B cell (primary cell): ENCODE measurements around the gene ERBB4. TPM values are rescaled to one million over a fixed set of nuclear protein-coding genes. Genes with fewer than 3 reads are reported as not detected.

ENCODE experiments used
- ATAC-seq: fragments of 200-7000 bp; cut with Tn5 transposase; one replicate; pipeline ENCODE4 v1.10.0; 2021; ENCODE audit warnings: low read depth, mild to moderate bottlenecking, moderate number of reproducible peaks, moderate library complexity
- CTCF ChIA-PET: fragments of 350-600 bp; sonication (Branson Sonifier 250); formaldehyde crosslinking; loops from one replicate; lab custom pipeline; 2021; ENCODE audit warnings: antibody characterized with exemption, inconsistent platforms; lab: Charles Lee
- POLR2A ChIA-PET: fragments of 350-600 bp; sonication (Branson Sonifier 250); formaldehyde crosslinking; loops from one replicate; lab custom pipeline; 2021; ENCODE audit warnings: antibody characterized with exemption; lab: Charles Lee
- DNase-seq: peaks from one replicate; pipeline ENCODE4 v3.0.0; 2013
- H2AFZ ChIP-seq: 2 replicates; pipeline ENCODE4 v1.6.1; 2012; ENCODE audit warnings: mild to moderate bottlenecking, low read depth, low read length; ENCODE audit not compliant: insufficient read depth, poor library complexity, severe bottlenecking
- H3K27ac ChIP-seq, 2 donors: 1 replicate in 1 of 2; 2 replicates in 1 of 2; pipeline ENCODE4 v1.5.1; 2012 to 2013; ENCODE audit warnings: low read length in 2 of 2, mild to moderate bottlenecking in 2 of 2, moderate library complexity in 1 of 2
- H3K27me3 ChIP-seq, 4 experiments: fragments of 200-600 bp in 1 of 4; sonication (generic) in 1 of 4; replicated peaks in 1 of 4; 1 replicate in 2 of 4; 2 replicates in 2 of 4; pipeline versions ENCODE4 v1.6.1 to v1.7.0; 2013 to 2016; ENCODE audit warnings: low read length in 3 of 4, mild to moderate bottlenecking in 2 of 4, mixed read lengths in 1 of 4, moderate library complexity in 1 of 4; ENCODE audit not compliant: insufficient read depth in 4 of 4, control insufficient read depth in 3 of 4; ENCODE audit errors: control extremely low read depth in 1 of 4
- H3K36me3 ChIP-seq, 2 experiments: replicated peaks in 1 of 2; 1 replicate in 1 of 2; 2 replicates in 1 of 2; pipeline versions ENCODE4 v1.6.1 to v1.7.1; 2013; ENCODE audit warnings: low read length in 1 of 2; ENCODE audit not compliant: insufficient read depth in 2 of 2, control insufficient read depth in 1 of 2; ENCODE audit errors: control extremely low read depth in 1 of 2, extremely low read depth in 1 of 2
- H3K4me1 ChIP-seq, 2 donors: fragments of 200-600 bp in 1 of 2; sonication (generic) in 1 of 2; 1 replicate in 1 of 2; 2 replicates in 1 of 2; pipeline versions ENCODE4 v1.5.1 to v1.6.1; 2013 to 2017; ENCODE audit warnings: low read length in 2 of 2; ENCODE audit not compliant: control insufficient read depth in 2 of 2, insufficient read depth in 2 of 2
- H3K4me2 ChIP-seq: replicated peaks from 2 replicates; pipeline ENCODE3; 2012; ENCODE audit warnings: mild to moderate bottlenecking, low read depth, low read length; ENCODE audit not compliant: poor library complexity, severe bottlenecking
- H3K4me3 ChIP-seq, 5 experiments: fragments of 200-600 bp in 1 of 5; sonication (generic) in 1 of 5; 1 replicate in 3 of 5; 2 replicates in 2 of 5; pipeline versions ENCODE4 v1.5.1 to v1.7.0; 2011 to 2016; ENCODE audit warnings: low read length in 4 of 5, mild to moderate bottlenecking in 4 of 5, low read depth in 2 of 5, control low read depth in 1 of 5, moderate library complexity in 1 of 5; ENCODE audit not compliant: insufficient read depth in 1 of 5; ENCODE audit errors: control extremely low read depth in 1 of 5, extremely low read depth in 1 of 5
- H3K79me2 ChIP-seq: fragments of 200-600 bp; sonication (generic); one replicate; pipeline ENCODE4 v1.6.0; 2016; ENCODE audit warnings: low read length; ENCODE audit not compliant: control insufficient read depth, insufficient read depth
- H3K9ac ChIP-seq: fragments of 200-600 bp; sonication (generic); 2 replicates; pipeline ENCODE4 v1.6.1; 2017; ENCODE audit warnings: mild to moderate bottlenecking, low read length, moderate library complexity
- H3K9me3 ChIP-seq, 3 donors: one replicate each; pipeline versions ENCODE4 v1.6.1 to v1.7.1; 2013; ENCODE audit warnings: low read length in 2 of 3; ENCODE audit not compliant: control insufficient read depth in 2 of 3, insufficient read depth in 1 of 3; ENCODE audit errors: control extremely low read depth in 1 of 3
- H4K20me1 ChIP-seq: 2 replicates; pipeline ENCODE4 v1.6.0; 2012; ENCODE audit warnings: mild to moderate bottlenecking, low read length; ENCODE audit not compliant: insufficient read depth, control insufficient read depth, poor library complexity, severe bottlenecking
- H3K27ac Mint-ChIP-seq: one replicate; pipeline ENCODE4 v1.8.0; 2021; ENCODE audit warnings: mixed read lengths
- H3K27me3 Mint-ChIP-seq: one replicate; pipeline ENCODE4 v1.8.0; 2021; ENCODE audit warnings: mixed read lengths
- H3K4me1 Mint-ChIP-seq: one replicate; pipeline ENCODE4 v1.8.0; 2021; ENCODE audit warnings: mixed read lengths
- H3K4me3 Mint-ChIP-seq: one replicate; pipeline ENCODE4 v1.8.0; 2021; ENCODE audit warnings: mixed read lengths
- H3K9me3 Mint-ChIP-seq: one replicate; pipeline ENCODE4 v1.8.0; 2022; ENCODE audit warnings: mixed read lengths; ENCODE audit not compliant: insufficient read depth
- EZH2 ChIP-seq: IDR thresholded peaks from 2 replicates; pipeline ENCODE4 v1.6.1; 2012; ENCODE audit warnings: borderline replicate concordance, low read depth, mild to moderate bottlenecking, moderate library complexity, low read length; ENCODE audit not compliant: insufficient read depth, poor library complexity, severe bottlenecking
- WGBS: methylation state at CpG from one replicate; pipeline ENCODE4 v1.1.5; 2013; ENCODE audit warnings: missing lambda C conversion rate; ENCODE audit not compliant: insufficient coverage; 5-methylcytosine and 5-hydroxymethylcytosine counted together
- intact Hi-C: fragments of 100-400 bp; cut with micrococcal nuclease; formaldehyde crosslinking; loops from one replicate; pipeline ENCODE4 v1.10.0; 2022
- polyA plus RNA-seq: library from polyadenylated mRNA; depleted of rRNA; stranded (reverse); fragments of >200 nt; gene quantifications from 2 replicates; pipeline ENCODE4 v1.2.3, GENCODE V29; 2012
- total RNA-seq, 2 donors: library from RNA; stranded (reverse); fragments of 120-200 nt in 1 of 2; gene quantifications; 1 replicate in 1 of 2; 2 replicates in 1 of 2; pipeline versions ENCODE4 v1.2.3 to v1.2.4, GENCODE V29; 2013 to 2022
- TF ChIP-seq, protein P1 (sequence below): fragments of 200-600 bp; IDR thresholded peaks from one replicate; pipeline ENCODE4 v1.8.0; 2022; ENCODE audit warnings: antibody characterized with exemption, mild to moderate bottlenecking

The ERBB4 gene
- total and polyA plus RNA-seq, 2 donors (not counting 1 experiment from before 2014, with no cell fraction given) = not detected

- POLR2A ChIA-PET = no interaction called here
- intact Hi-C loops = no loop called here
- Mint-ChIP-seq H3K4me1 (no peaks in the 10 kb centered on the region), H3K27ac (no peak overlapping the region), H3K4me3 (no peak overlapping the region), H3K27me3 (no peaks in the 10 kb centered on the region), H3K9me3 (no peaks in the 10 kb centered on the region)
- no CpG with 5 or more reads among the region's 1 CpG for WGBS
- CTCF ChIA-PET = interaction anchor here (1.1 kb wide), 1 partner anchor 19 kb away, joined by 3 read pairs; no protein-coding TSS in a partner anchor
- Histone ChIP-seq H3K4me1 (no peaks in the 10 kb centered on the region), H3K4me3 (no peak overlapping the region), H3K4me2 (no peak overlapping the region), H4K20me1 (no peaks in the 10 kb centered on the region), H3K79me2 (no peaks in the 10 kb centered on the region), H3K9me3 (peaks cover 0 to 3% (median 0%) of the 10 kb centered on the region in 3 donors), H3K36me3 (no peaks in the 10 kb centered on the region), H3K9ac (no peak overlapping the region), H3K27me3 (no peaks in the 10 kb centered on the region), H2AFZ (no peak overlapping the region), H3K27ac (no peak overlapping the region)
- DNase-seq = no peak
- no peak for ATAC-seq
- TF ChIP-seq, protein P1, sequence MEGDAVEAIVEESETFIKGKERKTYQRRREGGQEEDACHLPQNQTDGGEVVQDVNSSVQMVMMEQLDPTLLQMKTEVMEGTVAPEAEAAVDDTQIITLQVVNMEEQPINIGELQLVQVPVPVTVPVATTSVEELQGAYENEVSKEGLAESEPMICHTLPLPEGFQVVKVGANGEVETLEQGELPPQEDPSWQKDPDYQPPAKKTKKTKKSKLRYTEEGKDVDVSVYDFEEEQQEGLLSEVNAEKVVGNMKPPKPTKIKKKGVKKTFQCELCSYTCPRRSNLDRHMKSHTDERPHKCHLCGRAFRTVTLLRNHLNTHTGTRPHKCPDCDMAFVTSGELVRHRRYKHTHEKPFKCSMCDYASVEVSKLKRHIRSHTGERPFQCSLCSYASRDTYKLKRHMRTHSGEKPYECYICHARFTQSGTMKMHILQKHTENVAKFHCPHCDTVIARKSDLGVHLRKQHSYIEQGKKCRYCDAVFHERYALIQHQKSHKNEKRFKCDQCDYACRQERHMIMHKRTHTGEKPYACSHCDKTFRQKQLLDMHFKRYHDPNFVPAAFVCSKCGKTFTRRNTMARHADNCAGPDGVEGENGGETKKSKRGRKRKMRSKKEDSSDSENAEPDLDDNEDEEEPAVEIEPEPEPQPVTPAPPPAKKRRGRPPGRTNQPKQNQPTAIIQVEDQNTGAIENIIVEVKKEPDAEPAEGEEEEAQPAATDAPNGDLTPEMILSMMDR = no peak
- TF ChIP-seq EZH2 = no peak
Observed at GRCh38 chr2:212548455-212548819, 9.8 kb upstream of the ERBB4 start.

DNA sequence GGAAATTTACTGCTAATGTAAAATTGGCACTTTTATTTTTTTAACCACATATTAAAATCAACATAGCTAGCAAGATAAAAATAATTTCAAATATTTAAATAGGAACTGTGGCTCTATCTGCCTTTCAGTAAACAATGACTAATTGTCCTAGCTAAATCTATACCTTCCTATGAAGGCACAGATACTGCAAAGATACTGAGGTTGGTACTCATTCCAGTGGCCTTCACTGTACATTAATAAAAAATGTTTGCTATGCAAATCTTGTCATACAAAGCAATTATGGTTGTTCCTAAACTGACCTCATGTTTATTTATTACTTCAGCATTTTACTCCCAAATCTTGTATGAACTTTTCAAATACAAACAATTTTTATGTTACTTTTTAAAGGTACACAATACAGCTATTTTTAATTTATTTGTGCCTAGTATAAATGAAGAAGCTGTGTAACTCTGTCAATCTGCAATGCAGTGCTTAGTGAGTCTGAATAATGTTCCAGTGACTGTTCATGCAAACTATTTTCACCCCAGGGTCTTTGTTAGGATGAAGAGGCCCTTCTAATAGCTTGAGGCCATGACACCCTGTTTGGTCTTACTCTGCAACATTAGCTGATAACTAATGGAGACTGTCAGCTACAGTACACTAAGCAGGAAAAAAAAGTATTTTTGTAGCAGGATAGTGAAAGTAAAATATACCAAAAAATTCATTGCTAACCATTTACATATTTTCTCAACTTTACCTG, 9.3 kb upstream of the ERBB4 start:
- CTCF ChIA-PET = interaction anchor here (1.1 kb wide), 1 partner anchor 19 kb away, joined by 3 read pairs; no protein-coding TSS in a partner anchor
- TF ChIP-seq, protein P1 = no peak
- no peak for TF ChIP-seq EZH2

More for the DNA sequence above, 9.3 kb upstream of the ERBB4 start:
- no peak overlapping the region for H3K4me3 Mint-ChIP-seq
- Histone ChIP-seq H3K9me3 (peaks cover 0 to 3% (median 0%) of the 10 kb centered on the region in 3 donors), H3K36me3 (no peaks in the 10 kb centered on the region), H3K4me2 (no peak overlapping the region), H3K27ac (no peak overlapping the region), H4K20me1 (no peaks in the 10 kb centered on the region), H3K79me2 (no peaks in the 10 kb centered on the region), H3K4me3 (no peak overlapping the region), H3K4me1 (no peaks in the 10 kb centered on the region), H2AFZ (no peak overlapping the region), H3K9ac (no peak overlapping the region), H3K27me3 (no peaks in the 10 kb centered on the region)
- ATAC-seq = no peak
- POLR2A ChIA-PET = no interaction called here
- H3K4me1 Mint-ChIP-seq = no peaks in the 10 kb centered on the region
- H3K27me3 Mint-ChIP-seq = peaks cover under 1% of the 10 kb centered on the region
- DNase-seq = no peak
- intact Hi-C loops = no loop called here
- H3K27ac Mint-ChIP-seq = no peak overlapping the region
- H3K9me3 Mint-ChIP-seq = no peaks in the 10 kb centered on the region
